Spinal cord (tissue), 10 donors: ENCODE data around the gene OGFOD2. TPM values are rescaled to one million over a fixed set of nuclear protein-coding genes. Genes with fewer than 3 reads are reported as not detected.

Experiments used
- DNase-seq, 6 donors: peaks; one replicate each; pipeline versions ENCODE4 v3.0.0 to v3.0.0-alpha.2; 2013 to 2015; ENCODE audit warnings: low spot score in 6 of 6, low read depth in 4 of 6
- H3K27ac ChIP-seq: one replicate; pipeline ENCODE4 v1.5.1; 2013; ENCODE audit warnings: low read depth, low read length, control low read depth
- H3K27me3 ChIP-seq: one replicate; pipeline ENCODE4 v1.6.1; 2013; ENCODE audit warnings: low read length; ENCODE audit not compliant: control insufficient read depth, insufficient read depth
- H3K36me3 ChIP-seq: one replicate; pipeline ENCODE4 v1.6.1; 2013; ENCODE audit warnings: low read length; ENCODE audit not compliant: control insufficient read depth, insufficient read depth
- H3K4me1 ChIP-seq: one replicate; pipeline ENCODE4 v1.6.1; 2013; ENCODE audit warnings: low read length; ENCODE audit not compliant: control insufficient read depth, insufficient read depth
- H3K4me3 ChIP-seq: one replicate; pipeline ENCODE4 v1.5.1; 2013; ENCODE audit warnings: low read depth, low read length, control low read depth
- H3K9me3 ChIP-seq: one replicate; pipeline ENCODE4 v1.6.1; 2013; ENCODE audit warnings: low read length; ENCODE audit not compliant: control insufficient read depth, insufficient read depth
- WGBS: methylation state at CpG from one replicate; pipeline ENCODE4 v1.1.5; 2013; ENCODE audit warnings: missing lambda C conversion rate; ENCODE audit not compliant: insufficient coverage; 5-methylcytosine and 5-hydroxymethylcytosine counted together
- polyA plus RNA-seq, 2 donors: library from polyadenylated mRNA; unstranded; fragments of 120-200 nt; gene quantifications; one replicate each; pipeline ENCODE4 v1.2.1, GENCODE V29; 2013; ENCODE audit not compliant: insufficient read length in 2 of 2
- small RNA-seq: library from RNA; depleted of rRNA; stranded (forward); fragments of <200 nt; gene quantifications from one replicate; pipeline ENCODE3, GENCODE V24; 2014; ENCODE audit warnings: low replicate concordance
- total RNA-seq, 2 donors: library from RNA; depleted of rRNA in 1 of 2; stranded (reverse); fragments of 120-200 nt in 1 of 2; fragments of >200 nt in 1 of 2; gene quantifications; one replicate each; pipeline versions ENCODE4 v1.2.3 to v1.2.4, GENCODE V29; 2013 to 2014
- donor health status: healthy.

The OGFOD2 gene
- total and polyA plus RNA-seq, 4 donors: 6.5 to 19.1 (median 10.5) TPM

DNA sequence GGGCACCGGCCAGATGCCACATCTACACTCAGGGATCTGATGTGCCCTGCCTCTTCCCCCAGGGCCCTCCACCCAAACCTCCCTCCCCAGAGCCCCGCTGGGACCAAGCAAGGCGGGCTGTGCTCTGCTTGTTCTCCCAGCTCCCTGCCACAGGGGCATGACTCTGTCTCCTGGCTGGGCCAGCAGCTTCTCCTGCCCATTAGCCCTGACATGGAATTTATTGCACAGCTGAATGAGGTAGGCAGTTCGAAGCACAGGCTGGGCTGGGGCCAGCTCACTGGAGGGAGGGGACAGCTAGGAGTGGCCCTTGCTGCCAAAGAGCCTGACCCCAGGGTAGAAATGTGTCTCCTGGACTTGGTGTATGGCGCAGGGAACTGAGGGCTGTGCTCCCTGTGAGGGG lies 47.8 kb downstream of the OGFOD2 start:
- H3K27ac ChIP-seq: no peak overlapping the region
- H3K4me1 ChIP-seq: peaks cover 2% of the 10 kb centered on the region
- WGBS: 79% methylated on average over 4 of the region's 5 CpGs
- DNase-seq: no peak
- no peaks in the 10 kb centered on the region for H3K9me3 ChIP-seq
- no peaks in the 10 kb centered on the region for H3K27me3 ChIP-seq
- H3K4me3 ChIP-seq: no peak overlapping the region
- peaks cover 18% of the 10 kb centered on the region for H3K36me3 ChIP-seq

DNA sequence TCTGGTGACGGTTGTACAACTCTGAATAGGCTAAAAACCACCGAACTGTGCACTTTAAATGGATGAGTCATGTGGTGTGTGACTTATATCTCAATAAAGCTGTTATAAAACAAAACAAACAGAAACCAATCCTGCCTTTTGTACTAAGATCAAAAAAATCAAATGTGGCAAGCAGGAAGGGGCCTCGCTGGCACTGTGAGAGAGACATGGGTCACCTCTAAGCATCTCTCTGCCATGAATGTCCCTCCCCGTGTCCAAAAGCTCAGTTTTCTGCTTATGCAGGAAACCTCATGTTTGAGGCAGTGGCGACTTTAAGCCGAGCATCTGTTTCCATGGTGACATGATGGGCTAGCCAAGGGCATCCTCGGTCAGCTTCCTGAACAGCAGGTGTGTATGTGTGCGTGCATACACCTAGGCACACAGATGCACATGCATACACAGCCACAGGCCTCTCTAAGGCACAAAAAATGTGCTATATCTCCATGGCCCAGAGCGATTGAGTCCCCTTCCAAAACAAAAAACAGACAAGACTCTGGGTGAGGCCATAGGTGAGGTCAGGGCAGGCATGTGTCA lies 49.9 kb downstream of the OGFOD2 start:
- H3K9me3 ChIP-seq: no peaks in the 10 kb centered on the region
- H3K27me3 ChIP-seq: no peaks in the 10 kb centered on the region
- H3K4me3 ChIP-seq: no peak overlapping the region
- peaks cover 30% of the 10 kb centered on the region for H3K36me3 ChIP-seq
- peak in 1 of 6 donors; percentile 17 for DNase-seq
- H3K4me1 ChIP-seq: peaks cover 3% of the 10 kb centered on the region
- no peak overlapping the region for H3K27ac ChIP-seq
- 65% methylated on average over 5 of the region's 9 CpGs for WGBS

DNA sequence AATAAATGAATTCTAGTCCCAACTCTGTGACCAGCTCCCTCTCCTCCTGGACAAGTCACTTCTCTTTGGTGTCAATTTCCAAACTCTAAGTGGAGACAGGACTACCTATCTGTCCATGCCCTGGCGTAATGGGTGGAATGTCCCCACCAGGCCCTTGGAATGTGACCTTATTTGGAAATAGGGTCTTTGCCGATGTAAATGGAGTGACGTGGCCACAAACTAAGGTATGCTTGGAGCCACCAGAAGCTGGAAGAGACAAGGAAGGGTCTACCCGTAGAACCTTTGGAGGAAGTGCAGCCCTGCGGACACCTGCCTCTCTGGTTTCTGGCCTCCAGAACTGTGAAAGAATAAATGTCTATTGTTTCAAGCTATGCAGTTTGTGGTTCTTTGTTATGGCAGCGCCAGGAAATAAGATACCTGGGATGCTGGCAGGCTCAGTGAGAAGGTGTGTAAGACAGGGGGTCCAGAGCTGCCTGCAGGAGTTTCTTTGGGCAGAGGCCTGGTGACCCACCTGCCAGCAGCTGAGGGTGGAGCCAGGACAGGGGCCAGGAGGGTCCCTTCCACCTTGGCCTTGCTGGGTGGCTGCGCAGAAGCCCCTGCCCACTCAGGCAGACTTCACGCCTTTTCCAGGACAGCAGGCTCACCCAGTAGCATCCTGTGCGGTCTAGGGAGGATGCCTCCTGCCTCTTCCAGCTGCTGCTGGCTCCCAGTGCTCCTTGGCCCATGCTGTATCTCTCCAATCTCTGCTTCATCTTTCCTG lies 51.2 kb downstream of the OGFOD2 start:
- Histone ChIP-seq H3K9me3 (no peaks in the 10 kb centered on the region), H3K4me1 (peaks cover 3% of the 10 kb centered on the region), H3K4me3 (no peak overlapping the region), H3K27ac (no peak overlapping the region), H3K36me3 (peaks cover 30% of the 10 kb centered on the region), H3K27me3 (no peaks in the 10 kb centered on the region)
- no peak for DNase-seq
- 89% methylated on average over 9 of the region's 9 CpGs for WGBS

DNA sequence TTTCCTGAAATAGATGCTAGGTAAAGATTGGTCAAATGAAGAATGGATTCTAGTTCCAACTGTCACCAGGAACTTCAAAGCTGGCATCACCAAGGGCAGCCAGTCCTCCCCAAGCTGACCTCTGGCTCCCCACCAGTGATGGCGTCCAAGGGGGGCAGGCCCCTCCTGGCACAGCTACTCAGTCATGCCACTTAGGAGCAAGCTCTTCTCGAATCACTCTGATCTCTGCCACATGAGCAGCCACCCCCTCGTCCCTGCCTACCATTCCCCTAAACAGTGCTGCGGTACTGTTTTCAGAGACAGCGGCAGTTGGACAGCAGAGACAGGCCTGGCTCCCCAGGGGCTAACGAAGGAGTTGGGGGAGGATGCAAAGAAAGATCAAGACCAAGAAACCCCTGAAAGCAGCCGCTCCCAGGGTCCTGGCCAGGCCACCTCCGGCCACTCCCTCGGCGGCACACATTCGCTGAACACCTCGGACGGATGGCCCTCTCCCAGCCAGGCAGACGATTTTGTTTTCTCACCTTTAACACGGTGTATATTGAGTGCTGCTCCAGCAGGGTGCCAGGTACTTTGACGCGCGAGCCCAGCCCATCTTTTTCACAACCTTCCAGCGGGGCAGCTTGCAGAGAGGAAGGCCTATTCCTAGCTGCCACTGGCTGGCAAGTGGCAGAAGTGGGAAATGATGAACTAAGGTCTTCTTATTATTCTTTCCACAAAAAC lies 52.8 kb downstream of the OGFOD2 start:
- Histone ChIP-seq H3K27me3 (no peaks in the 10 kb centered on the region), H3K36me3 (peaks cover 34% of the 10 kb centered on the region), H3K27ac (no peak overlapping the region), H3K4me3 (no peak overlapping the region), H3K4me1 (peaks cover 7% of the 10 kb centered on the region), H3K9me3 (no peaks in the 10 kb centered on the region)
- 52% methylated on average over 12 of the region's 19 CpGs for WGBS
- no peak for DNase-seq

DNA sequence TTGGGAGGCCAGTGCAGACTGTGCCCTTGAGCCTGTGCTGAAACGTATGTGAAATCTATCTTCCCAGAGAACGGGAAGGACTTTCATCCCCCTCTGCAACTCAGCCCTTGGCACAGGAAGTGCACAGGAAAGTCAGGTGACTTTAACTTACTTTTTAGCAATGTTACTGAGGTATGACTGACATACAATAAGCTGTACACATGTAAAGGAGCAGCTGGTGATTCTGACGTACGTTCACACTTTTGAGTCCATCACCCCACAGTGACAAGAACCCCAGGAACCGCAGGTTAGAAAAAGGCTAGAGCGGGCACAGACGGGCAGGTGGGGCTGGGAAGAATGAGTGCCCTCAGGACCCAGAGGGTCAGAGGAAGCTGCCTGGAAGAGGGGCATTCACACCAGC lies 53.4 kb downstream of the OGFOD2 start:
- Histone ChIP-seq H3K36me3 (peaks cover 35% of the 10 kb centered on the region), H3K9me3 (no peaks in the 10 kb centered on the region)

DNA sequence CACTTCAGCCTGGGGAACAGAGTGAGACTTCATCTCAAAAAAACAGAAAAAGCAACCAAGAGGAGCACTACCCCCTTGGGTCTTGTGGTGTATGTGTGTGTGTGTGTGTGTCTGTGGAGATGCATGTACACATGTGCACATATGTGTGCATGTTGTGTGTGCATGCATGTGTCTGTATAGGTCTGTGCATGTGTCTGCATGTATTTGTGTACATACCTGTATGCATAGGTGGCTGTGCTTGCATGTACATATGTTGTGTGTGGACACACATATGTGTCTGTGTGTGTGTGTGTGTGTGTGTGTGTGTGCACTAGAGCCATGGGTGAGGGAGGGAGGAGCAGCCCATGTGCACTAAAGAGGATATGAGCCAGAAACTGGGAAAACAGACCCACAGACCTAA lies 54.5 kb downstream of the OGFOD2 start:
- no peak for DNase-seq
- Histone ChIP-seq H3K36me3 (peaks cover 41% of the 10 kb centered on the region), H3K4me3 (no peak overlapping the region), H3K27me3 (no peaks in the 10 kb centered on the region), H3K27ac (no peak overlapping the region), H3K9me3 (no peaks in the 10 kb centered on the region), H3K4me1 (peaks cover 8% of the 10 kb centered on the region)

More for the DNA sequence above, 53.4 kb downstream of the OGFOD2 start:
- no peak for DNase-seq
- no peak overlapping the region for H3K4me3 ChIP-seq
- H3K4me1 ChIP-seq: peaks cover 8% of the 10 kb centered on the region
- no peaks in the 10 kb centered on the region for H3K27me3 ChIP-seq
- WGBS: 96% methylated on average over 3 of the region's 7 CpGs
- H3K27ac ChIP-seq: no peak overlapping the region

Small RNA genes within 50 kb of the gene (small RNA-seq; reads per million reads assigned to genes)
- gene ARL6IP4 (not detected), gene MIR4304 (not detected)

Other genes with a start within 250 kb of the OGFOD2 start
- 1 to 10 TPM; 1.7 to 8.0 TPM for gene HCAR1, start 244.4 kb upstream of the OGFOD2 start, total RNA-seq
- 1 to 10 TPM in 1 of 2 donors, under 1 TPM in 1; 0.84 to 2.1 TPM for gene HCAR1, start 244.4 kb upstream of the OGFOD2 start, polyA plus RNA-seq
- gene DENR, start 222.4 kb upstream of the OGFOD2 start, total RNA-seq: 10 to 100 TPM; 44.2 to 50.2 TPM
- gene DENR, start 222.4 kb upstream of the OGFOD2 start, polyA plus RNA-seq: 10 to 100 TPM; 68.2 to 72.5 TPM
- gene CCDC62, start 200.7 kb upstream of the OGFOD2 start, total RNA-seq: 1 to 10 TPM; 2.0 to 3.1 TPM
- gene CCDC62, start 200.7 kb upstream of the OGFOD2 start, polyA plus RNA-seq: 1 to 10 TPM in 1 of 2 donors, under 1 TPM in 1; 0.98 to 1.3 TPM
- gene HIP1R, start 139.8 kb upstream of the OGFOD2 start, total RNA-seq: 10 to 100 TPM; 37.5 to 43.0 TPM
- gene HIP1R, start 139.8 kb upstream of the OGFOD2 start, polyA plus RNA-seq: 10 to 100 TPM; 56.6 to 71.4 TPM
- 10 to 100 TPM; 13.7 to 23.4 TPM for gene VPS37B, start 79.1 kb upstream of the OGFOD2 start, total RNA-seq
- gene VPS37B, start 79.1 kb upstream of the OGFOD2 start, polyA plus RNA-seq: 10 to 100 TPM; 40.6 to 43.2 TPM
- gene ABCB9, start 8.8 kb upstream of the OGFOD2 start, total RNA-seq: 10 to 100 TPM; 12.5 to 15.7 TPM
- gene ABCB9, start 8.8 kb upstream of the OGFOD2 start, polyA plus RNA-seq: 10 to 100 TPM; 16.4 to 24.4 TPM
- gene ARL6IP4, start 5.4 kb downstream of the OGFOD2 start, total RNA-seq: 100 to 1,000 TPM in 1 of 2 donors, 10 to 100 TPM in 1; 44.3 to 207 TPM
- 100 to 1,000 TPM; 125 to 149 TPM for gene ARL6IP4, start 5.4 kb downstream of the OGFOD2 start, polyA plus RNA-seq
- gene PITPNM2, start 175.8 kb downstream of the OGFOD2 start, total RNA-seq: 1 to 10 TPM; 6.8 to 7.9 TPM
- gene PITPNM2, start 175.8 kb downstream of the OGFOD2 start, polyA plus RNA-seq: 10 to 100 TPM; 13.7 to 18.0 TPM